22Rv1 (cell line): ENCODE results near the gene AMOT.

Experiments
- ZFX ChIP-seq: fragments of 450-650 bp; IDR thresholded peaks from 2 replicates; pipeline ENCODE4 v1.6.1; 2017; ENCODE audit warnings: antibody characterized with exemption, borderline replicate concordance
- TF ChIP-seq, protein P1 (sequence below): fragments of 450-650 bp; IDR thresholded peaks from 2 replicates; pipeline ENCODE4 v1.5.1; 2017; ENCODE audit warnings: mild to moderate bottlenecking

DNA sequence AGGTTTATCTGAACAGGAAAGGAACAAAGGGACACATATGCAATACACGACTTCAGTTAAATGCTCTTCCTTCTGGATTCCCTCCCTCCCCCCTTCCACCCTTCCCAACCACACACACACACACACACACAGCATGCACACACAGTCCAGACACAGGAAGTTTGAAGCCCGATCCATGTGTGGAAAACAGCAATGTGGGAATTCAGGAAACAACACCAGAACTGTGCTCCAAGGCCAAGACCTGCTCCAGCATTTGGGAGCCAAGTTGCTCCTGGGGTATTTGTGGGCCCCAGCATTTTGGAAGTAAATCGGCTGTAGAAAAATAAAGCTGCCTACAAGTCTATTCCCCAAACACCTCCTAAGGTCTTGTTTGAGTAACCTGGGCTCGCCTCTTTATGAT is 5.6 kb upstream of the AMOT start:
- TF ChIP-seq, protein P1, sequence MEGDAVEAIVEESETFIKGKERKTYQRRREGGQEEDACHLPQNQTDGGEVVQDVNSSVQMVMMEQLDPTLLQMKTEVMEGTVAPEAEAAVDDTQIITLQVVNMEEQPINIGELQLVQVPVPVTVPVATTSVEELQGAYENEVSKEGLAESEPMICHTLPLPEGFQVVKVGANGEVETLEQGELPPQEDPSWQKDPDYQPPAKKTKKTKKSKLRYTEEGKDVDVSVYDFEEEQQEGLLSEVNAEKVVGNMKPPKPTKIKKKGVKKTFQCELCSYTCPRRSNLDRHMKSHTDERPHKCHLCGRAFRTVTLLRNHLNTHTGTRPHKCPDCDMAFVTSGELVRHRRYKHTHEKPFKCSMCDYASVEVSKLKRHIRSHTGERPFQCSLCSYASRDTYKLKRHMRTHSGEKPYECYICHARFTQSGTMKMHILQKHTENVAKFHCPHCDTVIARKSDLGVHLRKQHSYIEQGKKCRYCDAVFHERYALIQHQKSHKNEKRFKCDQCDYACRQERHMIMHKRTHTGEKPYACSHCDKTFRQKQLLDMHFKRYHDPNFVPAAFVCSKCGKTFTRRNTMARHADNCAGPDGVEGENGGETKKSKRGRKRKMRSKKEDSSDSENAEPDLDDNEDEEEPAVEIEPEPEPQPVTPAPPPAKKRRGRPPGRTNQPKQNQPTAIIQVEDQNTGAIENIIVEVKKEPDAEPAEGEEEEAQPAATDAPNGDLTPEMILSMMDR = no peak
- no peak for TF ChIP-seq ZFX
